ACC112 (cell line): ENCODE measurements around the gene PHTF2.

Source experiments
- H2AFZ ChIP-seq: fragments of 200-600 bp; sonication (generic); one replicate; pipeline ENCODE4 v1.6.0; 2017; ENCODE audit warnings: antibody characterized with exemption, low read length; ENCODE audit not compliant: unreplicated experiment
- H3K27ac ChIP-seq: fragments of 200-600 bp; sonication (generic); 2 replicates; pipeline ENCODE4 v1.5.1; 2014; ENCODE audit warnings: low read depth, mild to moderate bottlenecking, antibody characterized with exemption, low read length, moderate library complexity
- H3K27me3 ChIP-seq: fragments of 200-600 bp; sonication (generic); 2 replicates; pipeline ENCODE4 v1.6.1; 2014; ENCODE audit warnings: mild to moderate bottlenecking, antibody characterized with exemption, low read length, moderate library complexity, mixed read lengths; ENCODE audit not compliant: insufficient read depth
- H3K36me3 ChIP-seq: fragments of 200-600 bp; sonication (generic); 2 replicates; pipeline ENCODE4 v1.6.1; 2016; ENCODE audit warnings: mild to moderate bottlenecking, antibody characterized with exemption, low read length, moderate library complexity, mixed read lengths; ENCODE audit not compliant: insufficient read depth
- H3K4me1 ChIP-seq: fragments of 200-600 bp; sonication (generic); one replicate; pipeline ENCODE4 v1.6.1; 2016; ENCODE audit warnings: low read length, mixed read lengths; ENCODE audit not compliant: insufficient read depth, unreplicated experiment, control insufficient read depth
- H3K4me3 ChIP-seq: fragments of 200-600 bp; sonication (generic); 2 replicates; pipeline ENCODE4 v1.5.1; 2014; ENCODE audit warnings: mild to moderate bottlenecking, low read depth, low read length
- H3K79me2 ChIP-seq: fragments of 200-600 bp; sonication (generic); one replicate; pipeline ENCODE4 v1.6.0; 2016; ENCODE audit warnings: low read length; ENCODE audit not compliant: control insufficient read depth, unreplicated experiment, insufficient read depth

The PHTF2 gene

GRCh38 chr7:77808517-77808916 is 9.9 kb downstream of the PHTF2 start:
- H3K27me3 ChIP-seq: no peaks in the 10 kb centered on the region
- H3K4me1 ChIP-seq: peaks cover 13% of the 10 kb centered on the region
- 0 out of 2 replicates have a peak, but pooled peaks cover 4% of the 10 kb centered on the region for H3K36me3 ChIP-seq
- no peak overlapping the region for H3K27ac ChIP-seq
- no peak overlapping the region for H3K4me3 ChIP-seq
- peaks cover 33% of the 10 kb centered on the region for H3K79me2 ChIP-seq
- no peak overlapping the region for H2AFZ ChIP-seq

DNA sequence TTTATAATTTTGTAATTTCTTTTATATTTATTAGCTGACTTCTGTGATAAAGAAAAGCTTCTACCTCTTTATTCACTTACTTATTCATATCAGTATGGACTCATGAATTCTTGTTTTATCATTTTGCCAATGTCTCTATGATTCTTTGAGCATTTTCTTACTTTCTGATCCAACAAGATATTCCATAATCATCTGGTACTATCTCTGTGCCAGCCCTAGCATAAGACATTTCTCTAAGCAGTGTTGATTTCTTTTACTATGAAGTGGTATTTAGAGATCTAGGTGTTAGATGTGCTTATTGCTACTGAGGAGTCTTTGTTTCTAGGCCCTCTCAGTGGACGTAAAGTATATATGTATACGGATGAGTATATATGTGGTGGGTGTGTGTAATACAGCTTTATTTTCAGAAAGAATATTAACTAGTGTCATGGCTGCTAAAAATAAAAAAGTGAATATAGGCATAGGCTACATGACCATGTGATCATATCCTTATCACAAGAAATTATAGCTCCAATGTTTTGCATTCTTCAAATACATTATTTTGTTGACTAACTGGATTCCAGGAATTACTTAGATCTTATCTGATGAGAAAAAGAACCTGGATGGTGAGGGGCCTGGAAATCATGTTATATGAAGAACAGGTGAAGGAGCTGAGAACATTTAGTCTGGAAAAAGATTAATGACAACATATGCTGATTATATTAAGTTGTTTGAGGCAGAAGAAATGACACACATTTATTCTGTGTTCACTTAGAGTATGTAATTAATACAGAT is 13.1 kb downstream of the PHTF2 start:
- H2AFZ ChIP-seq: no peak overlapping the region
- H3K27me3 ChIP-seq: no peaks in the 10 kb centered on the region
- H3K36me3 ChIP-seq: 0 out of 2 replicates have a peak, but pooled peaks cover 4% of the 10 kb centered on the region
- peaks cover 41% of the 10 kb centered on the region for H3K79me2 ChIP-seq
- H3K4me3 ChIP-seq: peak overlapping the region; percentile 13; the same call in 1 of the 2 replicates
- peak overlapping the region; percentile 65 for H3K27ac ChIP-seq
- H3K4me1 ChIP-seq: peaks cover 13% of the 10 kb centered on the region

DNA sequence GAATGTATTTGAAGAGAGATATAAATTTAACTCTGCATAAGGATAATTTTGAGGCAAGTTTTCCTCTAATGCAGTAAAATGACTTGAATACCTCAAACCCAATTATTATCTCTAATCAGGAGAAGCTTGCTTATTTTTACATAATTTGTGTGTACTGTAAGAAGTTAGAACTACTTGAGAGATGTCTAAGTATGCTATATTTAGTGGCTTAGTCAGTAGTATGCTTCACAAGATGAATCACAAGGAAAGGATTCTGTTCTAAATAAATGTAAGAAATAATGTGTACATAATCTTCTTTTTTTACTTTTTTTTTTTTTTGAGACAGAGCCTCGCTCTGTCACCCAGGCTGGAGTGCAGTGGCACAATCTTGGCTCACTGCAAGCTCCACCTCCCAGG is 13.7 kb downstream of the PHTF2 start:
- peak overlapping the region; percentile 13; the same call in 1 of the 2 replicates for H3K4me3 ChIP-seq
- H2AFZ ChIP-seq: no peak overlapping the region

GRCh38 chr7:77813180-77813579 is 14.6 kb downstream of the PHTF2 start:
- peaks cover 41% of the 10 kb centered on the region for H3K79me2 ChIP-seq
- 0 out of 2 replicates have a peak, but pooled peaks cover 4% of the 10 kb centered on the region for H3K36me3 ChIP-seq
- H3K27me3 ChIP-seq: no peaks in the 10 kb centered on the region
- peaks cover 13% of the 10 kb centered on the region for H3K4me1 ChIP-seq
- no peak overlapping the region for H3K27ac ChIP-seq
- no peak overlapping the region for H3K4me3 ChIP-seq
- no peak overlapping the region for H2AFZ ChIP-seq

More for the DNA sequence above, 13.7 kb downstream of the PHTF2 start:
- H3K79me2 ChIP-seq: peaks cover 44% of the 10 kb centered on the region
- H3K27ac ChIP-seq: peak overlapping the region; percentile 65
- peaks cover 13% of the 10 kb centered on the region for H3K4me1 ChIP-seq
- no peaks in the 10 kb centered on the region for H3K27me3 ChIP-seq
- 0 out of 2 replicates have a peak, but pooled peaks cover 4% of the 10 kb centered on the region for H3K36me3 ChIP-seq

DNA sequence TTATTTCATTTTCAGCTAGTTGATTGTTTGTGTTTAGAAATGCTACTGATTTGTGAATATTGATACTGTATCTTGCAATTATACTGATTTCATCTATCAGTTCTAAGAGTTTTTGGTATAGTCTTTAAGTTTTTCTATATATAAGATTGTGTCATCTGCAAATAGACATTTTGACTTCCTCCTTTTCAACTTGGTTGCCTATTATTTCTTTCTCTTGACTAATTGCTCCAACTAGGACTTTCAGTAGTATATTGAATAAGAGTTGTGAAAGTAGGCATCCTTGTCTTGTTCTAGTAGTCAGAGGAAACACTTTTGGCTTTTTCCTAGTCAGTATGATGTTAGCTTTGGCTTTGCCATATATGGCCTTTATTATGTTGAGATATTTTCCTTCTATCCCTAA is 20.4 kb downstream of the PHTF2 start:
- Histone ChIP-seq H3K79me2 (peaks cover 21% of the 10 kb centered on the region), H3K4me3 (no peak overlapping the region), H3K36me3 (peaks cover 8% of the 10 kb centered on the region; the same call in 1 of the 2 replicates), H3K4me1 (no peaks in the 10 kb centered on the region), H3K27me3 (no peaks in the 10 kb centered on the region), H3K27ac (no peak overlapping the region), H2AFZ (no peak overlapping the region)

GRCh38 chr7:77820967-77821366 is 22.4 kb downstream of the PHTF2 start:
- peaks cover 16% of the 10 kb centered on the region for H3K79me2 ChIP-seq

GRCh38 chr7:77822269-77822668 is 23.7 kb downstream of the PHTF2 start:
- H3K4me3 ChIP-seq: no peak overlapping the region

More at GRCh38 chr7:77820967-77821366, 22.4 kb downstream of the PHTF2 start:
- no peak overlapping the region for H3K4me3 ChIP-seq
- no peak overlapping the region for H3K27ac ChIP-seq
- H3K27me3 ChIP-seq: no peaks in the 10 kb centered on the region
- no peak overlapping the region for H2AFZ ChIP-seq
- peaks cover 11% of the 10 kb centered on the region; the same call in 1 of the 2 replicates for H3K36me3 ChIP-seq
- H3K4me1 ChIP-seq: no peaks in the 10 kb centered on the region

GRCh38 chr7:77823787-77824186 is 25.2 kb downstream of the PHTF2 start:
- Histone ChIP-seq H3K4me1 (no peaks in the 10 kb centered on the region), H3K36me3 (peaks cover 16% of the 10 kb centered on the region; the same call in 1 of the 2 replicates), H3K79me2 (peaks cover 10% of the 10 kb centered on the region), H3K4me3 (no peak overlapping the region), H3K27me3 (no peaks in the 10 kb centered on the region), H2AFZ (no peak overlapping the region), H3K27ac (no peak overlapping the region)

More at GRCh38 chr7:77822269-77822668, 23.7 kb downstream of the PHTF2 start:
- Histone ChIP-seq H2AFZ (no peak overlapping the region), H3K27ac (no peak overlapping the region), H3K27me3 (no peaks in the 10 kb centered on the region), H3K4me1 (no peaks in the 10 kb centered on the region), H3K79me2 (peaks cover 10% of the 10 kb centered on the region), H3K36me3 (peaks cover 16% of the 10 kb centered on the region; the same call in 1 of the 2 replicates)

- Histone ChIP-seq H3K27ac (no peak overlapping the region), H3K36me3 (peaks cover 16% of the 10 kb centered on the region; the same call in 1 of the 2 replicates), H3K27me3 (no peaks in the 10 kb centered on the region), H3K79me2 (peaks cover 10% of the 10 kb centered on the region), H3K4me1 (no peaks in the 10 kb centered on the region), H2AFZ (no peak overlapping the region), H3K4me3 (no peak overlapping the region)
Observed at GRCh38 chr7:77824636-77825035, 26.1 kb downstream of the PHTF2 start.

GRCh38 chr7:77825131-77825530 is 26.6 kb downstream of the PHTF2 start:
- Histone ChIP-seq H3K4me1 (no peaks in the 10 kb centered on the region), H3K4me3 (no peak overlapping the region), H3K36me3 (peaks cover 15% of the 10 kb centered on the region; the same call in 1 of the 2 replicates), H3K27me3 (no peaks in the 10 kb centered on the region), H2AFZ (no peak overlapping the region), H3K79me2 (peaks cover 10% of the 10 kb centered on the region), H3K27ac (no peak overlapping the region)

- no peak overlapping the region for H3K27ac ChIP-seq
- peaks cover 10% of the 10 kb centered on the region for H3K79me2 ChIP-seq
- H3K4me1 ChIP-seq: no peaks in the 10 kb centered on the region
- no peak overlapping the region for H2AFZ ChIP-seq
- H3K27me3 ChIP-seq: no peaks in the 10 kb centered on the region
- peaks cover 8% of the 10 kb centered on the region; the same call in 1 of the 2 replicates for H3K36me3 ChIP-seq
- no peak overlapping the region for H3K4me3 ChIP-seq
Observed at GRCh38 chr7:77826300-77826699, 27.7 kb downstream of the PHTF2 start.
